Activated gamma-delta T cell treated with Interleukin-2 at 50 U/mL for 16 hours (primary cell): ENCODE data around the gene WNT4.
A peak's percentile ranks its signal among the peaks of the same experiment; 100 is the strongest.

Experiments
- DNase-seq: peaks from one replicate; pipeline ENCODE4 v3.0.0-alpha.2; 2020

The WNT4 gene

GRCh38 chr1:22107126-22107525 is 35.8 kb downstream of the WNT4 start:
- DNase-seq: no peak

GRCh38 chr1:22105611-22106207 is 37.2 kb downstream of the WNT4 start:
- peak; percentile 22 for DNase-seq

DNA sequence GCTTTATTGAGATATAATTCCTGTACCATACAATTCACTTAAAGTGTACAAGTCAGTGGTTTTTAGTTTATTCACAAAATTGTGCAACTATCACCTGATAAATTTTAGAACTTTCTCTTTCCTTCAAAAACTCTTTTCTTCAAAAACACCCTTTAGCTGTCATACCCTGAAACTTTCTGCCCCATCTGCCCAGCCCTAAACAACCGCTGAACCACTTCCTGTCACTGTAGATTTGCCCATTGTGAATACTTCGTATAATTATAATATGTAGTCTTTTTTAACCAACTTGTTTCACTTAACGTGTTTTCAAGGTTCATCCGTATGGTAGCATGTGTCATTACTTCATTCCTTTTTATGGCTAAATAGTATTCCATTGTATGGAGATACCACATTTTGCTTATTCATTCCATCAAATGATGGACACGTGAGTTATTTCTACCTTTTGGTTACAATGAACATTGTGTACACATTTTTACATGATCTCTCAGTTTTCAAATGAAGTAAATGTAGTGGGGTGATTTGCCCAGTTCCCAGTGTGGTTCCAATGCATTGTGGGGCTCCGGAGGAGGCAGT is 37.9 kb downstream of the WNT4 start:
- DNase-seq: peak; percentile 43

DNA sequence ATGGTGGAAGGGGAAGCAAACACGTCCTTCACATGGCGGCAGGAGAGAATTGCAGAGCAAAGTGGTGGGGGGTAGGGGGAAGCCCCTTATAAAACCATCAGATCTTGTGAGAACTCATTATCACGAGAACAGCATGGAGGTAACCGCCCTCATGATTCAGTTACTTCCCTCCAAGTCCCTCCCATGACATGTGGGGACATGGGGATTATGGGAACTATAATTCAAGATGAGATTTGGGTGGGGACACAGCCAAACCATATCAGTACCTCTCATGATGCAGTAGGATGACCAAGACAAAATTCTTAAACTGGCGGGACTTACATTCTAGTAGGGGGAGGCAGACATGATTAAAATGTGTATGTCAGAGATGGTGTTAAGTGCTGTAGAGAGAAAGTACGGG is 38.8 kb downstream of the WNT4 start:
- DNase-seq: no peak

DNA sequence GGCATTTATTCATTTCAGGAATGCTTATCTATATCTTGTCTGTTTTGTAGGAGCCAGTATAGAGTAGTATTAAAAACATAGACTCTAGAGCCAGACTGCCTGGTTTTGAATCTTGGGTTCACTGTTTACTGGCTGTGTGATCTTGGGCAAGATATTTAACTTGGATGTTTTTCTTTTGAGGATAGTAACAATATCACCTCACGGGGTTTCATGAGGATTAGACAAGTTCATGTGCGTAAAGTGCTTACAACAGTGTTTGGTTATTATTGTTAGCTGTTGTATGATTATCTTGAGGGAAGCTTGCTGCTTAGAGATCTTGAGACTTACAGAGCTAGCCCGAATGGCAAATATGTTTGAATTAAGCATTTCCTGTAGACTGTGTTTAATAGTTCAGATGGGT is 40.2 kb downstream of the WNT4 start:
- DNase-seq: no peak

- no peak for DNase-seq
Observed at GRCh38 chr1:22101995-22102394, 40.9 kb downstream of the WNT4 start.

GRCh38 chr1:22101199-22101598 is 41.7 kb downstream of the WNT4 start:
- no peak for DNase-seq

GRCh38 chr1:22100168-22100567 is 42.7 kb downstream of the WNT4 start:
- DNase-seq: no peak

GRCh38 chr1:22098752-22099151 is 44.1 kb downstream of the WNT4 start:
- DNase-seq: no peak

DNA sequence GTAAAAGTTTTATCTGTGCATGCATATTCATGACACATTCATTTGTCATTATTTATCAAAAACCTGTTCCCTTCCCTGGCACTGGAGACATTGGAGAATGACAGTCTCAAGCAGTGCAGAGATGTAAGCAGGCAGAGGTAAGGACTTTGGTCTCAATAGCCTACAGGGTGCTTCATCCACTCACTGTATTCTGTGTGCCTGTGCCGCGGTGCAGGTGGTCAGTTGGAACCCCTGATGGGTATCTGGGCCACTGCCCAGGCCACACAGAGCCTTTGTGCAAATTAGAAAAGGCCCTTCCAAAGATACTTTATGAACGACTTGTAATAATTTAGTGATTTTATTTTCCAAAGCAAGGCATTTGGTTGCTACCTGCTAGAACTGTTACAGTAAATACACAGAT is 46.4 kb downstream of the WNT4 start:
- DNase-seq: no peak

- no peak for DNase-seq
Observed at GRCh38 chr1:22096036-22096435, 46.9 kb downstream of the WNT4 start.

DNA sequence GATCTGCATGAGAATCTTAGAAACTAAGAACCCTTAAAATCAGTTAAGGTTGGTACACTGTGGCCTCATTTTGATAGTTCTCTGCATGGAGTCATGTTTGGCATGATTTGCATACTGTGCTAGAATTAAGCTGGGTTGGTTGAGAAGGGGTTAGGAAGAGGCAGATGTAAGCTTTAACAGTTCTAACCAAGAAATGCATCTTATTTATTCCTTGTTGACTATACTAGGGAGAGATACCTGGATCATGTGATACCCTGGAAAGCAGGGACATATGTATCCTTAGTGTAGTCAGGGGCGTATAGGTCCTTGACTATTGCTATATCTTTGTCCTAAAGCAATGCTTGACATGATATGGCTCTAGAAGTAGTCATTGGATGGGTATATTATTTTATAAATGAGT is 49.4 kb downstream of the WNT4 start:
- no peak for DNase-seq

- DNase-seq: peak; percentile 22
Observed at GRCh38 chr1:22092026-22092768, 50.7 kb downstream of the WNT4 start.

GRCh38 chr1:22090867-22091266 is 52.0 kb downstream of the WNT4 start:
- DNase-seq: no peak

DNA sequence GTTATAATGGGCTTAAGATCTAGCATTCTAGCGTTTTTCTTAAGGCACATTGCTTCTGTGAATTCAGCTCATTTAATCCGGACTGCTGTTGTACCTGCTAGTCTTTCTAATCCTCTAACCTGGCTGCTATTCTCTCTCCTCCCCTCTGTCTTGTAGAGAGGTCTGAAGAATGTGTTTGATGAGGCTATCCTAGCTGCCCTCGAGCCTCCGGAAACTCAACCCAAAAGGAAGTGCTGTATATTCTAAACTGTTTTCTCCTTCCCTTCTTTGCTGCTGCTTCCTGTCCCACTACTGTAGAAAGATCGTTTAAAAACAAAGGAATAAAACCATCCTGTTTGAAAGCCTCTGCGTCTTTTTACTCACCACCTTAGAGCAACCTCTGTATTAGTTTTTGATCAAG is 53.1 kb downstream of the WNT4 start:
- no peak for DNase-seq

- DNase-seq: no peak
Observed at GRCh38 chr1:22089134-22089571, 53.7 kb downstream of the WNT4 start.

DNA sequence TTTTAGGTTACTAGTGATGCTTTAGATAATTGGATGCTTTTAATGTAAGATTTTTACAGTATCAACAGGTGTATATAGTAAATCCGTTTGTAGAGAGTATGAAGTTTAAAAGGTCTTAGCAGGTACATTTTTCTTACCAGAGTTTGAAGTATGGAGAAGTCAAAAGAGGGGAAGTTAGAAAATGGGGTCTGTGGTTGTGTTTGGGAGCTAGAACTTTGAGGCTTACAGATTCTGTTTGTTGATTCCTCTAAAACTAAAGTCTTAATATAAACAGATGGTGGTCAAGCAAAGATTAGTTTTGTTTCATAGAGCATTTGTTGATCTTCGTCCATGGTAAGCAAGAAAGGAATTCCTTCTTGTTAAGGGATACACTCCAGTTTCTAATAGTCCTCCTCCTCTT is 54.6 kb downstream of the WNT4 start:
- no peak for DNase-seq

GRCh38 chr1:22080191-22080590 is 62.7 kb downstream of the WNT4 start:
- no peak for DNase-seq

DNA sequence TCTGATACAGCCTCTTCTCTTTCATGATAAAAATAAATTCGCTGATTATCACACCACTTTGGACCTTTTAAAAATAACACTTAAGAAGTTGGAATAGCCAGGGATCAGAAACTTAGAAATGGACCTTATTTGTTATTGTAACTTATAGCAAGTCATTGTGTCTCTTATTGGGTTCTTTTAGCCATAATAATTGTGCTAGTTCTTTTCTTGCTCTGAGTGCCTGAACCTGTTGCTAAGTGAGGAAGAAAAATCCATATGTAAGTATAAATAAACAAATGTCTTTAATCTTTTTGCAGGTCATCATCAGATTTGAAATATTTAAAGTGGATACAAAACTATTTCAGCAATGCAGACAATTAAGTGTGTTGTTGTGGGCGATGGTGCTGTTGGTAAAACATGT is 64.8 kb downstream of the WNT4 start:
- DNase-seq: no peak

DNA sequence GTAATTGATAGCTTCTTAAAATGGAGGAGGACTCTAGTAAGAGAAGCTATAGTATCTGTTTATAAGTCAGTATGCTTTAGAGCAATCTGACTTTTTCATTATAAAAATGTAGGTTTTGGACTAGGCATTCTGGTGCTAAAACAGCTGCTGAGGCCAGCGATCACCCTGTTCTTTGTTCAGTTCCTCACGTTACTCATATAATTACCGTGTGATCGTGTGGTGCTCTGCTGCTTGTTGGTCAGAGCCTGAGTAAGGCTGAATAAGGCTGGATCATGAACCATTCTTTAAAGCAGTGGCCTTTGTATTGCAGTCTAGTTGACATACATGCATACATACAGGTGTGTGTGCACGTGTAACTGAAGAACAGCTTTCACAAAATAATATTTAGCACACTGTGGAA is 65.2 kb downstream of the WNT4 start:
- no peak for DNase-seq

- DNase-seq: no peak
Observed at GRCh38 chr1:22076346-22076745, 66.6 kb downstream of the WNT4 start.

DNA sequence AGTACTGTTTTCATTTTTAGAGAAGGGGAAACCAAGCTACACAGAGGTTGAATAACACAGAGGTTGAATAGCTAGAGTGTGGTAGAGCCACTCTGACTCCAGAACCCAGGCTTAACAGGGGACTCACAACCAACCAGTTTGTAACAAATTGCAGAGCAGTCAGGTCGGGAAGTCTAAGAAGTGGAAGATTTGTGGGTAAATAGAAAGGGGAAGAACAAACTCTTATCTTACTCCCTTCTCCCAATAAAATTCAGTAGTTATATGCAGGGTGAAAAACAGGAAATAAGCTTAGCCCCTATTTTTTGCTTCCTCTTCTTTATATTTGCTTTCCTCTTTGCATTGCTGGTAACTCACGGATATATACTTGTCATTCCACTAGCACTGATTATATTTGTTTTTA is 67.2 kb downstream of the WNT4 start:
- DNase-seq: no peak

DNA sequence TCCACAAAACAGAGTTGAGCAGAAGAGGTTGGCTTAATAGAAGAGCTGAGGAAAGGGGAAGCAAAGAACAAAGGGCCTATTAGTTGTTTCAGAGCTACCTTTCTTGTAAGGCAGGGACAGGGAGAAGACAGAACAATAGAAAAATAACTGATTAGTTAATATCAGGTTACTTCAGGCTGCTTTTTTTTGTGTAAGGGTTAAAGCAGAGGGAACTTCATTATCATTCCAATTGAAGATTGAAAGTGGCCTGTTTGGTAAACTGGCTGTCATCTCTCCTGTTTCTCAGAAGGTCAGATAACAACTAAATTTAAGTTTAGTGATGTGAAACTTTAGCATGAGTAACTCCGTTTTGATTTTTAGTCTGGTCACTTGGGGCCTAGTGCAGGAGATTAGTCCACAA is 68.1 kb downstream of the WNT4 start:
- DNase-seq: no peak

GRCh38 chr1:22071511-22071910 is 71.4 kb downstream of the WNT4 start:
- DNase-seq: no peak
